ENCODE measurements around the gene KMT2C. TPM values are rescaled to one million over a fixed set of nuclear protein-coding genes. Genes with fewer than 3 reads are reported as not detected.
"Not testable (repeated sequence)": the region's sequence is repeated elsewhere in the genome, so short reads cannot be mapped to it uniquely, and the experiment has no call there.

The KMT2C gene
- total RNA-seq, 1 donor = 122 TPM

DNA sequence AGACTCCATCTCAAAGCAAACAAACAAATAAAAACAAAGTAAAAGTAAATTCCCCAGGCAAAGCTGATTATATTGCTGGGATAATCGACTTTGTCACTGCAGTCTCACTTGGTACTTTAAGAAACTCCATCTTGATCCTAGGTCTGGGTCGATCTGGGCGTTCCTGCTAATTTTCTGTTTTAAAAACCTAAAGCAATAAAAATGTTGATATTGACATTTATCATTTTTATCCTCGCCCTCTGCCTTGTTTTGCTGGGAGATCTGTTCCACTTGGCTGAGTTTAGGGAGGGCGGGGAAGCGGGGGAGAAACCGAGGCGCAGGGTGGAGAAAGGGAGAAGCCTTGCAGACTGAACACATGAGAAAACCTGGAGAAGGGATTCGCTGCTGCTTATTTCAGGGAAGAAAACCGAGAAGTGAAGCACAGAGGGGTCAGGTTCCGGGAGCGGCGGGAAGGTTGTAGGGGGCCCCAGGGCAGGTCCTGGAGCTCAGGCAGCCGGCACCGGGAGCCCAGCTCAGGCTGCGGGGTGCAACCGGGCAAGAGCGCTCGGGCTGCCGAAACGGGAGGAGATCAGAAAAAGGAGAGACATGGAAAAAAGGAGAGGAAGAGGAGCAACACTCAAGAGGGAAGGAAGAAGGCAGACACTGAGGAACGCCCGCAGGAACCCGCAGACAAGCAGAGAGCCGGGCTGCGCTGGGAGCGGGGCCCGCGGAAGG lies 27.3 kb upstream of the KMT2C start:
- Histone ChIP-seq H3K4me3 (ENCODE audit: low read length) (peak overlapping the region; percentile 75), H3K4me1 (ENCODE audit: insufficient read depth, low read length) (peaks cover 32% of the 10 kb centered on the region), H3K9me3 (ENCODE audit: low read depth, low read length) (no peaks in the 10 kb centered on the region), H3K27me3 (ENCODE audit: insufficient read depth, low read length) (no peaks in the 10 kb centered on the region)

DNA sequence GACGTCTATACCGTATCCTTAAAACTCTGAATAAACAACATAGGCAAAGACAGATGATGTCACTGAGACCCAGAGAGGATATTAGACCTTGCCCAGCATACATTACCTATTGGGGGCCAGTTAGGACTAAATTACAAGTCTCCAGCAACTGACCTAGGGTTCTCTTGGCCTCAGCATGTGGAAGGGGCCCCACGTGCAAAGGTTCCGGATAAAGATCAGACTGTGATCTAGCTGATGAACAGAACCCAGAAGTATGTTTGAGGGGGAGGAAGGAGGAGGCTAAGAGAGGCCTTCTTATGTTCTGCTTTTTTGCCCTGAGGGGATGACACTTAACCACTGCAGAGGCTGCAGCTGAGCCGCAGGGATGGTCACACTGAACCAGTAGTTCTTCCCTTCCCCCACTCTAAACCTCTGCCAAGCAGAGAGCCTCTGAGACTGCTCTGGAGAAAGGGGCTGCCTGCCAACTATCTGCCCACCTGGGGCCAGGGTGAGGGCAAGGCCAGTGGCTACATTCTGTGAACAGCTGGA lies 24.0 kb upstream of the KMT2C start:
- Histone ChIP-seq H3K27me3 (ENCODE audit: insufficient read depth, low read length) (no peaks in the 10 kb centered on the region), H3K4me1 (ENCODE audit: insufficient read depth, low read length) (peaks cover 26% of the 10 kb centered on the region), H3K9me3 (ENCODE audit: low read depth, low read length) (no peaks in the 10 kb centered on the region), H3K4me3 (ENCODE audit: low read length) (no peak overlapping the region)

GRCh38 chr7:152451356-152451755 lies 15.6 kb upstream of the KMT2C start:
- Histone ChIP-seq H3K27me3 (ENCODE audit: insufficient read depth, low read length) (no peaks in the 10 kb centered on the region), H3K4me1 (ENCODE audit: insufficient read depth, low read length) (peaks cover 14% of the 10 kb centered on the region), H3K4me3 (ENCODE audit: low read length) (no peak overlapping the region), H3K9me3 (ENCODE audit: low read depth, low read length) (no peaks in the 10 kb centered on the region)

DNA sequence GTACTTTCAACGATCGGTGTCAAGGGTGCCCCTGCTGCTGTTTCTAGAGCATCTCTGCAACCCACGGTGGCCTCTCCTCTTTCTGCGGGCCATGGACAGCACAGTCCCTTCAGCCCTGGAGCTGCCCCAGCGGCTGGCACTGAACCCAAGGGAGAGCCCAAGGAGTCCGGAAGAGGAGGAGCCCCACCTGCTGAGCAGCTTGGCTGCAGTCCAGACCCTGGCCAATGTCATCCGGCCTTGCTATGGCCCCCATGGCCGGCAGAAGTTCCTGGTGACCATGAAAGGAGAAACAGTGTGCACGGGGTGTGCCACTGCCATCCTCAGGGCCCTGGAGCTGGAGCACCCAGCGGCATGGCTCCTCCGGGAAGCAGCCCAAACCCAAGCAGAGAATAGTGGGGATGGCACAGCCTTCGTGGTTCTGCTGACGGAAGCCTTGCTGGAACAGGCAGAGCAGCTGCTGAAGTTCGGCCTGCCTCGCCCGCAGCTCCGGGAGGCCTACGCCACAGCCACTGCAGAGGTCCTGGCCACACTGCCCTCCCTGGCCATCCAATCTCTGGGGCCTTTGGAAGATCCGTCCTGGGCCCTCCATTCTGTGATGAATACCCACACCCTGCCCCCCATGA lies 9.7 kb upstream of the KMT2C start:
- not testable (repeated sequence) for H3K9me3 ChIP-seq (ENCODE audit: low read depth, low read length); H3K27me3 ChIP-seq (ENCODE audit: insufficient read depth, low read length); H3K4me3 ChIP-seq (ENCODE audit: low read length)
- peaks cover 14% of the 10 kb centered on the region for H3K4me1 ChIP-seq (ENCODE audit: insufficient read depth, low read length)

- H3K4me3 ChIP-seq (ENCODE audit: low read length) = no peak overlapping the region
- no peaks in the 10 kb centered on the region for H3K9me3 ChIP-seq (ENCODE audit: low read depth, low read length)
- no peaks in the 10 kb centered on the region for H3K27me3 ChIP-seq (ENCODE audit: insufficient read depth, low read length)
- H3K4me1 ChIP-seq (ENCODE audit: insufficient read depth, low read length) = peaks cover 5% of the 10 kb centered on the region
Observed at GRCh38 chr7:152443586-152443985, 7.8 kb upstream of the KMT2C start.

DNA sequence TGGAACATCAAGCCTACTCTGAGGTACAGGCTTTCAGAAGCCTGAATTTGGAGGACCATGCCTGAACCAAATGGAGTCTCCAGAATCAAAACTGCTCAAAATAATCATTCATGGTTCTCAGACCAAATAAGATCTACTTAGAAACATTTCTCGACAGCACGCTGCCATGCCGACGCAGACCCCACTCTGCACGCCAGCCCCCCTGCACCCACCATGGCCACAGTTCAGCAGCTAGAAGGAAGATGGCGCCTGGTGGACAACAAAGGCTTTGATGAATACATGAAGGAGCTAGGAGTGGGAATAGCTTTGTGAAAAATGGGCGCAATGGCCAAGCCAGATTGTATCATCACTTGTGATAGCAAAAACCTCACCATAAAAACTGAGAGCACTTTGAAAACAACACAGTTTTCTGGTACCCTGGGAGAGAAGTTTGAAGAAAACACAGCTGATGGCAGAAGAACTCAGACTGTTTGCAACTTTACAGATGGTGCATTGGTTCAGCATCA lies 6.6 kb upstream of the KMT2C start:
- peaks cover 5% of the 10 kb centered on the region for H3K4me1 ChIP-seq (ENCODE audit: insufficient read depth, low read length)
- H3K4me3 ChIP-seq (ENCODE audit: low read length) = no peak overlapping the region
- no peaks in the 10 kb centered on the region for H3K27me3 ChIP-seq (ENCODE audit: insufficient read depth, low read length)
- no peaks in the 10 kb centered on the region for H3K9me3 ChIP-seq (ENCODE audit: low read depth, low read length)

DNA sequence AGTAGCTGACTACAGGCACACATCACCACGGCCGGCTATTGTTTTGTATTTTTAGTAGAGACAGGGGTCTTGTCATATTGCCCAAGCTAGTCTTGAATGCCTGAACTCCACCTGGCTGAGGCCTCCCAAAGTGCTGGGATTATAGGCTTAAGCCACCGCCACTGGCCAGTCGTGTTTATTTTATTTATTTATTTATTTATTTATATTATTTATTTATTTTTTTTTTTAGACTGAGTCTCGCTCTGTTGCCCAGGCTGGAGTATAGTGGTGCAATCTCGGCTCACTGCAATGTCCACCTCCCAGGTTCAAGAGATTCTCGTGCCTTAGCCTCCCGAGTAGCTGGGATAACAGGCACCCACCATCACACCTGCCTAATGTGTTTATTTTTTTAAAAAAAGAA lies 6.0 kb upstream of the KMT2C start:
- not testable (repeated sequence) for H3K4me1 ChIP-seq (ENCODE audit: insufficient read depth, low read length); H3K4me3 ChIP-seq (ENCODE audit: low read length); H3K9me3 ChIP-seq (ENCODE audit: low read depth, low read length); H3K27me3 ChIP-seq (ENCODE audit: insufficient read depth, low read length)

GRCh38 chr7:152441168-152441567 lies 5.4 kb upstream of the KMT2C start:
- H3K4me1 ChIP-seq (ENCODE audit: insufficient read depth, low read length); H3K9me3 ChIP-seq (ENCODE audit: low read depth, low read length); H3K27me3 ChIP-seq (ENCODE audit: insufficient read depth, low read length); H3K4me3 ChIP-seq (ENCODE audit: low read length): not testable (repeated sequence)

DNA sequence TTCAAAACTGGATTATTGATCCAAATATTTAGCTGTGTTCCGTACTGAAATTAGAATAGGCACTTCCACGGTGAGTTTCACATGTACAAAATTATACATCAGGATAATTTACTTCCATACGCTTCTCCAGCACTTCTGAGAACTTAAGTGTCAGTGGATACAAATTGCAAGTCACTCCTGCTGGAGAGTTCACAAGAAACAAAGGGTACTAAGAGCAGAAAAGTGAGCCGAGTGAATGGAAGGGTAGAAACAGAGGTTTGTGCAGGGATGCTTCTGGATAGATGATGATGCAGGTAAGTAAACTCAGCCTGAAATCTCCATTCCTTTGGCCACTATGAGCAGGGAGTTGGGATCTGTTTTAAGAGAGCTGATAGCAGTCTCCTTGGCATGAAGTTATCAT lies 2.2 kb upstream of the KMT2C start:
- H3K4me3 ChIP-seq (ENCODE audit: low read length); H3K4me1 ChIP-seq (ENCODE audit: insufficient read depth, low read length); H3K27me3 ChIP-seq (ENCODE audit: insufficient read depth, low read length); H3K9me3 ChIP-seq (ENCODE audit: low read depth, low read length): not testable (repeated sequence)

DNA sequence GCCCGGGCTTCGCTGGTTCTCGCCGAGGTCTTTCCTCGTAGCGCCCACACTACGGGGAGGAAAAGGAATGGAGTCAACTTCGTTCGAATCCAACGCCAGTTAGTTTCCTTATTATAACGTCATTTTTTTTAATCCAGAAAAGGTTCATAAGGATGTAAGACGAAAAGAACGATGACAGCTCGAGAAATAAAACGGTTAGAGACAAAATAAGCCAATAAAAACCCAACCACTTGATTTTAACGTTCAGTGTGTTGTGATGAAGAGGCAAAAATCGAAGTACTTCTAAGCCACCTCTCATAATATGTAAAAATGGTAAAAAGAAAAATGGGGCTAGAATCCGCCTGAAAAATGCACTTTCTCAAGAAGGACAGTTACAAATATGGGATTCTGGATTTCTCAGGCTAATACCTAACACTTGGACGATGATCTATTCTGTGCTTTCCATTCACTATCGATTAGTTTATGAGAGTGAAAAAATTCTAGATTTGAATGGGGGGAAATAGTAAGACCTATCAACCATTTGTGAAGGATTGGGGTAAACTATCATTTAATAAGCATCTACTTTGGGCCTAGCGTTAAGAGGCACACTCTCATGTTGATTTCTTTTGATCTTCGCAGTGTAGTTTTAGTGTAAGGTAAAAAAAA lies 1.2 kb upstream of the KMT2C start:
- peak overlapping the region; percentile 68 for H3K4me3 ChIP-seq (ENCODE audit: low read length)
- not testable (repeated sequence) for H3K27me3 ChIP-seq (ENCODE audit: insufficient read depth, low read length); H3K9me3 ChIP-seq (ENCODE audit: low read depth, low read length)
- peaks cover 11% of the 10 kb centered on the region for H3K4me1 ChIP-seq (ENCODE audit: insufficient read depth, low read length)

DNA sequence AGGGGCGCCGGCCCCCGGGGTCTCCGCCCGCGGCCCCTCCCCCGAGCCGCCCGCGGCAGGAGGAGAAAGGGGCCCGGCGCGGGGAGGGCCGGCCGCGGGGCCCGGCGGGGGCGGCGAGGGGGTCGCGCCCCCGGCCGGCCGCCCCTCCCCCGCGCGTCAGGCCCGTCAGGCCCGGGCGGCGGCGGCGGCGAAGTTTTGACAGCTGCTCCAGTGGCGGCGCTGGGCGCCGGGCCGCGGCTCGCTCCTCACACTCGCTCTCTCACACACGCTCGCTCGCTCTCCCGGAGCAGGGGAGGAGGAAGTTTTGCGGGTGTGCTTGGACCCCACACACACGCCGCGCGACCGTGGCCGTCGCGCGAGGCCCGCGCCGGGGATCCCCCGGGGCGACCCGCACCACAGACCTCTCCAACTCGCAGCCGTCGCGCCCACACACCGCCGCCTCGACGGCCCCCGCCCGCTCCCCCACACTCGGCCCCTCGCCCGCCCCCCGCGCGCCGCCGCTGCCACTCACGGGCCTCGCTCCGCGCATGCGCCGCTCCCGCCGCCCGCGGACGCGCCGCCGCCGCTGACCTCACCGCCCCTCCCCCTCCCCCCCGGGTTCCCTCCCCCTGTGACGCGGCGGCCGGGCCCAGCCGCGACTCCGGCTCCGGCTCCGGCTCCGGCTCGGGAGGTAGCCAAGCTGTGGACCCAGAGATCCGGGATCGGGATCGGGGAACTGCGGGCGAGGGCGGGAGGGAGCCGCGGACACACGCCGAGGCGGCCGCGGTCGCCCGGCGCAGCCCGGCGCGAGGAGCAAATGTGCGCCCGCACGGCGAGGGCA lies 518 bp upstream of the KMT2C start:
- Histone ChIP-seq H3K4me1 (ENCODE audit: insufficient read depth, low read length) (peaks cover 14% of the 10 kb centered on the region), H3K9me3 (ENCODE audit: low read depth, low read length) (no peaks in the 10 kb centered on the region), H3K27me3 (ENCODE audit: insufficient read depth, low read length) (no peaks in the 10 kb centered on the region), H3K4me3 (ENCODE audit: low read length) (peak overlapping the region; percentile 68)

DNA sequence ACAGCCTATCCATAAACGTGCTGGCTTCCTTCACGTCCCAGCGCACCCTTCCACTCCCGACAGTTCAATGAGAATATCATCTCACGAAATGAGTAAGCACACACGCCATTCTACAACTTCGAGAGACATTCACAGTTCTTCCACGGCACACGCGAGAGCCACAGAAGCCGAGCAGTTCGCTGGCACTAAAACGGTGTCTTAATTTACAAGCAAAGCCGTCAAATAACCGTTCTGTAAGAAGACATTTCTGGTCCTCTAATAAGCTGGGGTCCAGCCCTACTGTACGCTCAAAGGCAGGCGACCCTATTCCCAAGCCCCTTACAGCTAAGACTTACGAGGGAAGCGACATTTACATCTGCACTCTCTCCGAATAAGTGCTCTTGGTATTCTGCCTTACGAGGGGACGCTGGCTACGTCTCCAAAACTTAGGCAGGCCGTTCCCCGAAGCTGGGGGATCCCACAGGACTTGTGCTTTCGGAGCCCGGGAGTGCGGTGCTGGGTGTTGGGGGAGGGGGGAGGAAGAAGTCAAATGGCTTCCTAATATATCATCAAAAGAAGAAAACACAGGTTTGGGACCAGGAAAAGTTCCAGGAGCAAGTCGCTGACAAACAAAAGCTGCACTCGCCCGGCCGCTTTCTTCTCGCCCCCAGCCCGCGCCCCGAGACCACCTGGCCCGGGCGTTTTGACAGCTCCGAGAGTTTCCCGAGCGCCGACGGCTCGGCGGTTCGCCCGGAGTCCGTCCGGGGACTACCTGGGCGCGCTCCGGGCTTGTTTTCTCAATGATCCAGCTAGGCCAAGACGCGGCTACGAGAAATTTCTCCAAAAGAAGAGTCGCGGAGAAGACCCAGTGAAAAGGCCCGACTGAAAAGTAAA lies 1.1 kb downstream of the KMT2C start:
- not testable (repeated sequence) for H3K27me3 ChIP-seq (ENCODE audit: insufficient read depth, low read length); H3K9me3 ChIP-seq (ENCODE audit: low read depth, low read length)
- peaks cover 16% of the 10 kb centered on the region for H3K4me1 ChIP-seq (ENCODE audit: insufficient read depth, low read length)
- peak overlapping the region; percentile 65 for H3K4me3 ChIP-seq (ENCODE audit: low read length)

- H3K9me3 ChIP-seq (ENCODE audit: low read depth, low read length); H3K27me3 ChIP-seq (ENCODE audit: insufficient read depth, low read length): not testable (repeated sequence)
- Histone ChIP-seq H3K4me3 (ENCODE audit: low read length) (peak overlapping the region; percentile 65), H3K4me1 (ENCODE audit: insufficient read depth, low read length) (peaks cover 17% of the 10 kb centered on the region)
Observed at GRCh38 chr7:152433721-152434490, 1.9 kb downstream of the KMT2C start.

Measured in mononuclear cell (primary cell).